OCI-LY7 (cell line): ENCODE results near the gene MYLK. TPM values are rescaled to one million over a fixed set of nuclear protein-coding genes. Genes with fewer than 3 reads are reported as not detected.

Source experiments
- BruUV-seq: library from RNA; stranded (reverse); fragments of 400-500 nt; replicated peaks from 2 replicates; lab custom pipeline; 2021; lab: Mats Ljungman, UMichigan
- CTCF ChIA-PET: fragments of 300-600 bp; sonication (Branson Sonifier 250); formaldehyde crosslinking; loops from one replicate; lab custom pipeline; 2022; ENCODE audit warnings: antibody characterized with exemption; ENCODE audit not compliant: unreplicated experiment; lab: Charles Lee
- POLR2A ChIA-PET: fragments of 300-600 bp; sonication (Branson Sonifier 250); formaldehyde crosslinking; loops from one replicate; lab custom pipeline; 2022; ENCODE audit warnings: antibody characterized with exemption; lab: Charles Lee
- DNase-seq: peaks from one replicate; pipeline ENCODE4 v3.0.0-alpha.2; 2015; ENCODE audit warnings: low spot score
- H2AFZ ChIP-seq: fragments of 200-600 bp; sonication (generic), shearing (Covaris generic); 2 replicates; pipeline ENCODE4 v1.6.1; 2014; ENCODE audit warnings: mild to moderate bottlenecking, antibody characterized with exemption, low read length, moderate library complexity
- H3K27ac ChIP-seq: fragments of 200-600 bp; sonication (generic); 2 replicates; pipeline ENCODE4 v1.5.1; 2014; ENCODE audit warnings: mixed run types, low read depth, mild to moderate bottlenecking, moderate library complexity, low read length, inconsistent platforms; ENCODE audit not compliant: poor library complexity, severe bottlenecking
- H3K36me3 ChIP-seq: fragments of 200-600 bp; sonication (generic); 2 replicates; pipeline ENCODE4 v1.6.1; 2014; ENCODE audit warnings: mild to moderate bottlenecking, antibody characterized with exemption, low read length, moderate library complexity, mixed read lengths; ENCODE audit not compliant: insufficient read depth
- H3K4me1 ChIP-seq: fragments of 200-600 bp; sonication (generic); 2 replicates; pipeline ENCODE4 v1.5.1; 2014; ENCODE audit warnings: mild to moderate bottlenecking, low read length; ENCODE audit not compliant: insufficient read depth, poor library complexity, severe bottlenecking
- H3K4me2 ChIP-seq: fragments of 200-600 bp; sonication (generic); 2 replicates; pipeline ENCODE4 v1.6.1; 2014; ENCODE audit warnings: mild to moderate bottlenecking, low read length
- H3K4me3 ChIP-seq: fragments of 200-600 bp; sonication (generic); 2 replicates; pipeline ENCODE4 v1.5.1; 2014; ENCODE audit warnings: mild to moderate bottlenecking, low read depth, low read length; ENCODE audit not compliant: poor library complexity, severe bottlenecking
- H3K79me2 ChIP-seq: fragments of 200-600 bp; sonication (generic); 2 replicates; pipeline ENCODE4 v1.6.1; 2016; ENCODE audit warnings: low read depth, mild to moderate bottlenecking, low read length, moderate library complexity, mixed read lengths; ENCODE audit not compliant: insufficient read depth
- H3K9me2 ChIP-seq: fragments of 200-600 bp; sonication (generic); 2 replicates; pipeline ENCODE4 v1.6.1; 2016; ENCODE audit warnings: mild to moderate bottlenecking, low read length, mixed read lengths; ENCODE audit not compliant: insufficient read depth
- H3K9me3 ChIP-seq: fragments of 200-600 bp; sonication (generic); 2 replicates; pipeline ENCODE4 v1.6.1; 2014; ENCODE audit warnings: mild to moderate bottlenecking, mixed run types, low read length, mixed read lengths
- H4K20me1 ChIP-seq: fragments of 200-600 bp; sonication (generic); 2 replicates; pipeline ENCODE4 v1.6.1; 2014; ENCODE audit warnings: mild to moderate bottlenecking, antibody characterized with exemption, low read length, moderate library complexity, mixed read lengths; ENCODE audit not compliant: insufficient read depth
- CTCF ChIP-seq: fragments of 200-600 bp; sonication (generic); conservative IDR thresholded peaks from 2 replicates; pipeline ENCODE4 v1.5.1; 2014; ENCODE audit warnings: mild to moderate bottlenecking, antibody characterized with exemption, low read length, moderate library complexity, mixed read lengths
- EZH2phosphoT487 ChIP-seq: fragments of 200-600 bp; sonication (generic); IDR thresholded peaks from 2 replicates; pipeline ENCODE4 v1.6.1; 2018; ENCODE audit warnings: low read depth, borderline replicate concordance, mild to moderate bottlenecking, mixed run types, antibody characterized with exemption, low read length, moderate library complexity, mixed read lengths
- intact Hi-C: fragments of 100-400 bp; cut with micrococcal nuclease; formaldehyde crosslinking; loops from one replicate; pipeline ENCODE4 v1.10.0; 2022; ENCODE audit not compliant: unreplicated experiment
- total RNA-seq, 2 experiments: library from RNA; depleted of rRNA in 1 of 2; stranded (reverse); fragments of >200 nt in 1 of 2; shearing (Covaris generic) in 1 of 2; gene quantifications; 2 replicates each; pipeline ENCODE4 v1.2.3, GENCODE V29; 2014 to 2022

MYLK gene
- total RNA-seq, 2 experiments from 2014 or later = not detected

- no peaks in the 10 kb centered on the region for H3K9me3 ChIP-seq
- TF ChIP-seq CTCF = no peak
- no peak for TF ChIP-seq EZH2phosphoT487
- H3K79me2 ChIP-seq = no peaks in the 10 kb centered on the region
- no peaks in the 10 kb centered on the region for H4K20me1 ChIP-seq
- intact Hi-C loops = no loop called here
- ChIA-PET CTCF (no interaction called here), POLR2A (no interaction called here)
- H3K27ac ChIP-seq = no peak overlapping the region
- H3K4me3 ChIP-seq = no peak overlapping the region
- no peaks in the 10 kb centered on the region for H3K4me1 ChIP-seq
- no peak overlapping the region for H3K4me2 ChIP-seq
- no peak overlapping the region for H2AFZ ChIP-seq
- H3K9me2 ChIP-seq = no peaks in the 10 kb centered on the region
- DNase-seq = no peak
- H3K36me3 ChIP-seq = no peaks in the 10 kb centered on the region
- BruUV-seq = no TSS peak
These were observed 147.0 kb downstream of the MYLK start for GRCh38 chr3:123737168-123737567.

- Histone ChIP-seq H3K9me3 (no peaks in the 10 kb centered on the region), H2AFZ (no peak overlapping the region), H3K4me2 (no peak overlapping the region), H3K27ac (no peak overlapping the region), H4K20me1 (no peaks in the 10 kb centered on the region), H3K9me2 (no peaks in the 10 kb centered on the region), H3K36me3 (no peaks in the 10 kb centered on the region), H3K79me2 (no peaks in the 10 kb centered on the region), H3K4me1 (no peaks in the 10 kb centered on the region), H3K4me3 (no peak overlapping the region)
- ChIA-PET CTCF (no interaction called here), POLR2A (no interaction called here)
- intact Hi-C loops = no loop called here
- TF ChIP-seq CTCF (no peak), EZH2phosphoT487 (no peak)
- DNase-seq = no peak
- no TSS peak for BruUV-seq
These were observed 148.7 kb downstream of the MYLK start for GRCh38 chr3:123735456-123735855.

GRCh38 chr3:123734527-123734902 lies 149.6 kb downstream of the MYLK start:
- POLR2A ChIA-PET = interaction anchor here (0.9 kb wide), 1 partner anchor 11 kb away, joined by 4 read pairs; no protein-coding TSS in a partner anchor
- no peaks in the 10 kb centered on the region for H3K4me1 ChIP-seq
- H3K79me2 ChIP-seq = no peaks in the 10 kb centered on the region
- no peak overlapping the region for H3K4me3 ChIP-seq
- intact Hi-C loops = no loop called here
- no peaks in the 10 kb centered on the region for H3K9me2 ChIP-seq
- no peaks in the 10 kb centered on the region for H3K9me3 ChIP-seq
- no peak overlapping the region for H3K27ac ChIP-seq
- BruUV-seq = no TSS peak
- TF ChIP-seq EZH2phosphoT487 (no peak), CTCF (no peak)
- H2AFZ ChIP-seq = no peak overlapping the region
- no peaks in the 10 kb centered on the region for H3K36me3 ChIP-seq
- DNase-seq = no peak
- no peaks in the 10 kb centered on the region for H4K20me1 ChIP-seq
- no peak overlapping the region for H3K4me2 ChIP-seq
- CTCF ChIA-PET = no interaction called here
